Activated effector memory CD4-positive, alpha-beta T cell treated with Interleukin-2 at 50 U/mL for 16 hours (primary cell): ENCODE results near the gene SRGAP3.

Experiments
- DNase-seq: peaks from one replicate; pipeline ENCODE4 v3.0.0-alpha.2; 2020

SRGAP3 gene

DNA sequence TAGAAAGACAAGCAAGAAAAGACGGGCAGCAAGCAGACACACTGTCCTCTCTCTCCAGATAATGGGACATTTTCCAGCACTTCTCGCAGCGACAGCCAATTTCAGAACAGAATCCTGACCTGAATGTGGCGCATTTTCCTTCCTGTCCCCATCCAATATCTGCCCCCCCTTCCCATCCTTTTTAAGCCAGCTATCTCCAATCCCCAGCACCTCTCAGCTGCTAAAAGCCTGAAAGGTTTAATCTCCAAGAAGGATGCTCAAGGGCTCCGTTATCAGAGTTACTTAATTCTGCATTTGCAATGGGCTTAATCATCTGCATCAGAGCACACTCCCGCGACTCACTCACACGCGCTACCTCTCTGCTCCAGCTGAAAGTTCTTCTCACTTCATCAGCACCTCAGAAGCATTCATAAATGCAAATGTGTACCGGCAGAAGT is 50.5 kb downstream of the SRGAP3 start:
- DNase-seq, result no peak

DNA sequence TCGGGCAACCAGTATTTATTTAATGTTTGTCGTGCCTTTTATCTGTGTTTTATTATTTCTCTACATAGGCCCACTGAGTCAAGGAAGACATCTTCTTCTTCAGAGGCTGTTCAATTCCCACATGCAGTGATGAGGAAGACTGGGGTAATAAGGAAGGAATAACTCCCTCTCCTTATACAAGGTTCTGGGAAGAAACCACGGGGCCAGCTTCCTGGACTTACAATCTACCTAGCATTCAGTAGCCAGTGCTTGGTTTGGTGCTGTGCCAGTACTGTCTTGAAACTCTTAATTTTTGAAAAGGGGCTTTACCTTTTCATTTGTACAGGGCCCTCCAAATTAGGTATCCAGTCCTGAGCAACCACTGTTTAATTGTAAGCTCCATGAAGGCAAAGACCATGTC is 51.2 kb downstream of the SRGAP3 start:
- no peak for DNase-seq

DNA sequence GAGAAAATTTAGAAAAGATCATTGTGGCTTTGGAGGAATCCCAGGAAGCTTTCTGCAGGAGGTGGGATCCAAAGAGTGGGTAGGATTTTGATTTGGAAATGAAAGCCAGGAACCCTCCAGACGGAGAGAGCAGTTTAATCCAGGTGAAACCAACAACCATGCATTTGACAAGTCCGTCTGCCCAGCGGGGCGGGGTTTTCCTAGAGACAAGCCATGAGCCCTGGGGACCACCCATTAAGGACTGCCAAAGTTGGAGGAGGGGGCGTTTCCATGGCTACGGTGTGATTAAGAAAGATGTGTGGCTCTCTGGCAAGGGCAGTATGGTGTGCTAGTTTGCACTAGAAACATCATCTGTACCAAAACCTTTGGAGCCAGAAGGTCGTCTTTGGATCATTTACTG is 53.4 kb downstream of the SRGAP3 start:
- no peak for DNase-seq

DNA sequence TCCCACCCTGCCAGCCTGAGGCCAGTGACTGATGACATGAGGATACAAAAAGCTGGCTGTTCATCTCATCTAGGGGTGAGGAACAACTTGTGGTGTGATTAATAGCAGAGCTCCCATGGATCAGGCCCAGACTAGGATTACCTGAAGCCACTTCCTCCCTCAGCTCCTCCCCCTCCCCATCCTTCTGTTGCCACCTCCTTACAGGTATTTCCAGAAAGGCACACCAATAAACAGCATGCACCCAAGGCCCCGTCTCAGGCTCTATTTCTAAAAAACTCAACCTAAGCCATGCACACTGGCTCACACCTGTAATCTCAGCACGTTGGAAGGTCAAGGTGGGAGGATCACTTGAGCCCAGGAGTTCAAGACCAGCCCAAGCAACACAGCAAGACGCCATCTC is 54.1 kb downstream of the SRGAP3 start:
- DNase-seq, result no peak

DNA sequence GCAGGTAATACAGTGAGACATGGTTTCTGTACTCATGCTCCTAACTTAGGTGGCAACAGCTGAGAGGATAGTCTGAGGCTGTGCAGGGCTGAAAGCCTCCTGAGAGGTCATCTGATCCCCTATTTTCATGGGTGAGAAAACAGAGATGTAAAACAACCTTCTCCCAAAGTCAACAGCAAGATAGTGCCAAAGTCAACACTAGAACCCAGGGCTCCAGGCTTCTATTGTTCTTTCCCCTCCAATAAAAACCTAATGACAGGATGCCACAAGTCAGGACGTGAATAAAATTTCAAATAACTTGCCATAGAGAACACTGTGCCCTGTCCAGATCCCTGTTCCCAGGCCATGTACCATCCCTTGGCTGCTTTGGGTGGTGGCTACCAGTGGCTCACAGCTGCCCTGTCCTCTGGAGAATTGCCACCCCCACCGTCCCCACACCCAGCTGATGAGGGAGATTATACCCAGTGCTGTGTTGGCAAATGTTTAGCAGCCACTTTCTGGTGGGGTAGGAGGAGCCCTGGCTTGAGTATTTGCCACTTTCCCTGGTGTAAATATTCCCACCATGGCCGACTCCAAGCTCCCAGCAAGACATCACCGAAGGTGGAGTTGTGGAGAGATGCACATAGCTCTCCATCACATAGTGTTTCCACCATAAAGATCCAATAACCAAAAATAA is 54.8 kb downstream of the SRGAP3 start:
- no peak for DNase-seq

DNA sequence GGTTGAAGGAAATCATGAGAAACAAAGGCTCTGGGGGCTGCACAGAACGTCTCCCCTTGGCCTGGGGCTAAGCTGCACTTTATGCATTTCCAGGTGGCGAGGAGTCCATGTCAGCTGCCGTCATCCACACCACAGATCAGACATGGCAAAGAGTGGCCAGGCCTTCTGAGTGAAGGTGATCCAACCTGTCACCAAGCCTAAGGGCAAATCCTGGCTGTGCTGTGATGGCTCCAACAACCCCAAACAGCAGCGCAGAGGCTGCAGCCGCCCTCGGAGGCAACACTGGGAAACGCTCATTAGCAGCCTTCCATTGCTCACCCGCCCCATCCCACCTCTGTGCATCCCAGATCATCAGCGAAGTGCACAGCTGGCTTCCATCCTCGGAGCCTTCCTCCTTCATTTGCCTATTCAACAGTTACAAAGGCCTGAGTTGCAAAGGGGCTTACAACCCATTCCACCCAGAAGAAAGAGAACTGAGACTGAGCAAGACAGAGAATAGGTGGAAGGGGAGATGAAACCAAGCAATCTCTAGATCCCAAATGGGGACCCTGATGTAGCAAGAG is 55.7 kb downstream of the SRGAP3 start:
- no peak for DNase-seq

DNA sequence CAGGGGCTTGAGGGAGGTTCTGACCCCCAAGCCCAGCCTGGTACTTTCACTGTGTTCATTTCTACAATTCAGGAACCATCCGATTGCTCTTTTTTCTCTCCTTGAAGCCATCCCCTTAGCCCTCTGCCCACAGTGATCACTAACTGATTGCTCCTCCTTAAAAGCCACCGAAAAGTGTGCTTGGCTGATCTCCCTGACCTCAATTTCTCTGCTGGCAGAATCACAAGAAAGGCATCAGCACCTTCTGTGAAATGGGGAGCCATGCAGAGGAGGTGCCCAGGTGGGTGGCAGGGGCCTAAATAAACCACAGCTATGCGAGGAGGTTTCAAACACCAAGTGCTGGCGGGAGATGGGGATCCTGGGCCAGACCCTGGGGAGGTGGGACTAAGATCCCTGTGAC is 56.2 kb downstream of the SRGAP3 start:
- DNase-seq, result no peak

DNA sequence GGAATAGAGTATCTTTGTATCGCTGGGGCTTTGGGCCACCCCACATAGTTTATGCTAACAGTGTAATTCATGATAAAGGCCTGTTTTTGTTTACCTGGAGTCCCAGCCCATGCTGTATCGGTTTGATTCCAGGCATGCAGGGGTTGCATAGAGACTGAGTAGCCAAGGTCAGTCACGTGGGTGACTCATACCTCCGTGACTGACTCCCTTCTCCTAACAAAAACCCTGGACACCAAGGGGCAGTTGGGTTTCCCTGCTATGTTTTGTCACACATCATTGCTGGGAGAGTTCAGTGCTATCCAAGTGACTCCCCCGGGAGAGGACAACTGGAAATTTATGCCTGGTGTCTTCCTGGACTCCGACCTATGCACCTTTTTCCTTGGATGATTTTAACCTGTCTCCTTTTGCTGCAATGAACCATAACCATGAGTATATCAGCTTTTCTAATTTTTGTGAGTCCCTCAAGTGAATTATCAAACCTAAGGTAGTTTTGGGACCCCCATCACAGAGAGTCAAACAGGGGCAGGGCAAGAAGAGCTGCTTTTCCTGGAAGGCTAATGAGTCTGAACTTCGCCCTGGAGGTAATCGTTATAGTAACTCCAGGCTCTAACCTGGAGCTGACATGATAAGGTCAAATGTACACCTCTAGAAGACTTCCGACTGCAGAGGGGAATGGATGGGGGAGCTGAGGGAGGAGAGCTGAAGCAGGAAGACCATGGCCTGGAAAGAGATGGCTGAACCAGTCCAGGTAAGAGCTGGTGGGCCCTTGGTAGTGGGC is 57.0 kb downstream of the SRGAP3 start:
- no peak for DNase-seq

DNA sequence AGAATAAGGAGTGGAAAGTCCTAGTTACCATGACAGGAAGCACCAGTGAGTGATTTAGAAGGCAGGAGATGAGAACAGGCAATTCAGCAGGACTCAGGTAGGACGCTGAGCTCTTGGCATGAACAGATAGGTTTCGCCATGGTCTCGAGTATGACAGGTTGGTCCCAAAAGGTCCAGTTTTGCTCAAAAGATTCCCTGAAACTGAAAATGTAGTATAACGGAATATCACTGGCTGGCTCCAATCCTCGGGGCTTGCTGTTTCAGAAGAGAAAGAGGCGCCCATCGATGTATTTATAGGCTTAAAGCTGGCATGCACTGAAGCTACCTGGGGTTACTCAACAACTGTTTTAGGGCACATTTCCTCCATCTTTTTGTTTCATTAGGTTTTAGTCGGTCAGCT is 59.2 kb downstream of the SRGAP3 start:
- DNase-seq, result no peak

DNA sequence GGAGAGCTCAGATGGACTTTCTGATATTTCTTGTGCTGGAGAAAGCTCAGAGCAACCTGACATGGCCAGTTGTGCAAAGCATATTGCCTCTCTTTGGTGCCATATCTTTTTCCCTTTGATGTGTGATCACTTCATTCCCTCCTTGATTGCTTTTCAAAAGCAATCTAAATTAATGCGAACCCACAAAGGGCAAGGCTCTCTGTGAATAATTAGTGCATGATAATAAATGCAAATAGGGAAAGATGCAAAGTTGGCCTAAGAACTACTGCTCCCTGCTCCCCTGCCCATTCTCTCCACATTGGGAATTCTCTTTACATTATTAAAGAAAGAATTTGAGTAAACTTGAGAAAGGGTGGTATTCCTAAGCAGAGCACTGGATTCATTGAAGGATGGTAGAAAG is 60.9 kb downstream of the SRGAP3 start:
- no peak for DNase-seq

DNA sequence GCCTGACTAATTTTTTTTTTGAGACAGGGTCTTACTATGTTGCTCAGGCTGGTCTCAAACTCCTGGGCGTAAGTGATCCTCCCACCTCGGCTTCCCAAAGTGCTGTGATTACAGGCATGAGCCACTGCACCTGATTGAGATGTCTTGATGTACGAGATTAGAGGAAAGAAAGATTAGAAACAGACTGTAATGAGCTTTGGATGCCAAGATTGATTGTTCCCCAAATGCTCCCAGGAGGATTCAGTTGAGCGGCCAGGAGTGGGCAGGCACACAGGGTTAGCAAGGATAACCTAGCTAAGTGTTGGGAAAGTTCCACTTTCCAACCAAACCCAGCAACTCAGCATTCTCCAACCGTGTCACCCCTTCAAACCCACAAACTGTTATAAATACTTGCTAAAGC is 63.7 kb downstream of the SRGAP3 start:
- no peak for DNase-seq

DNA sequence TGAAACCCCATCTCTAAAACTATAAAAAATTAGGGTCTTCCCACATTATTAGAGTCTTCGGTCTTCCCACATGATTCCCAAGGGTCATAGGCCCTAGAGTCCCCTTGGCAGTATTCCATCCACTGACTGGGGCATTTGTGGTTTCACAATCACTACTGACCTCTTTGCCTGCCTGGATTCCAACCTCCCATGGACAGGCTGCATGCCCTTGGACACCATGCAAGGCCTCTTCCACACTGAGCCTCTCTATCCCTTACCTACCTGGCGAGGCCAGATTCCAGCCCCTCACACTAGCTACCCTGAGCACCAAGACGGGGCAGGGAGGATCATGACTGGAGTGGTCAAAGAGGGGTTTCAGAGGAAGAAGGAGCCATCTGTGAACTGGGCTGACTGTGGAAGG is 64.4 kb downstream of the SRGAP3 start:
- no peak for DNase-seq

DNA sequence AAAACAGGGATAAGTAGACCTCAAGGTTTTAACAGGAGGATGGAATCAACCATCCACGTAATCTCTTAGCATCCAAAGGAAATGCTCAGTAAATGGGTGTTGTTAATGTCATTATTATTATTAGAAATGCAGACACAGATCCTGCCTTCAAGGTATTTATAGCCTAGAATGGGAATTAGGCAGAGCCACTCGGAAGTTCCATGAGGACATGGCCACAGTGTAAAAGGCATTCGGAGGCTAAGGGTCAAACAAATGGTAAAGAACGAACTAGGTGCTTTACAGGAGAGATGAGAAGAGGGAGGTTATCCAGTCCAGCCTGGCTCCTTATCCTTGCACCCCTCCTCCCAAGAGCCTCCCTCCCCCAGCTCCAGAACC is 65.0 kb downstream of the SRGAP3 start:
- no peak for DNase-seq

DNA sequence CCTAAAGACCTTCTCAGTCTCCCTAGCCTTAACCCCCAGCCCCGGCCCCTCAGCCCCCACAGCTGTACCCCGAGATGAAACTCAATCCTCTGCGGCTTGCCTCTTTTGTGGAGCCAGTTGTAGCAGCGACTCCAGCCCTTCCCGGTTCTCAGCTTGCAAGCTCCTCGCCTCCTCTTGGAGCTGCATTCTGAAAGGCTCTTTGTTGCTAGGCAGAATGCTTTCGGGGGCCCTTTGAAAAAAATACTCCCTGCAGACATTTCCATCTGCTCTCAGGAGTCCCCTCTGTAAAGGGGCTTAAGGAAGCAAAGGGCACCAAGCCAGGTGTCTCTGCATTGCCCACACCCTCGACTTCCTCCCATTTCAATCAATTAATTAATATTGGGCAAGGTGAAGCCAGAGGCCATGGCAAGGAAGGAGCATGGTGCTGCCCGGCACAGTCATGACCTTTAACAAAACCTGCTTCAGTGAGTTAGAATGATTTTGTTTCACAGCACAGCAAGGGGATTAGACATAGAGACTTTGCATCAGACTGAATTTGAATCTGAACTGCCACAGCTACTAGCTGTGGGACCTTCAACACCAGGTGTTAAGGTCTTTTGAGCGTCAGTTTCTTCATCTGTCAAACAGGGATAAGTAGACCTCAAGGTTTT is 65.5 kb downstream of the SRGAP3 start:
- DNase-seq, result no peak

DNA sequence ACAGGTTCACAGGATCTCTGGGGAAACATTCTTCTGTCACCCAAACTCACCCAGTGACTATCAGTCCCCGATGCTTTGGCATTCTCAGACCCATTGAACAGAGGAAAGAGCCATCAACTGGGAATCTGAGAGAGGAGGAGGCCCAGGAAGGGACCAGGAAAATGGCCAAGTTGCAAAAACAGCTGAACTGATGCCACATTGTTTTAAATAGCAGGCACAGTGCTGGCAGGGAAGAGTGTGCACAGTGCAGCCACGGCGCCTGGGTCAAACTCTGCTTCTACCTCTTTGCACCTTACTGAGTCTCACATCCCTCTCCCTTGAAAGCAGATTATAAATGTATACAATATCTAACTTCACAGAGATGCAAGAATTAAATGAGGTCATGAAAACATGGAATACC is 66.4 kb downstream of the SRGAP3 start:
- no peak for DNase-seq

DNA sequence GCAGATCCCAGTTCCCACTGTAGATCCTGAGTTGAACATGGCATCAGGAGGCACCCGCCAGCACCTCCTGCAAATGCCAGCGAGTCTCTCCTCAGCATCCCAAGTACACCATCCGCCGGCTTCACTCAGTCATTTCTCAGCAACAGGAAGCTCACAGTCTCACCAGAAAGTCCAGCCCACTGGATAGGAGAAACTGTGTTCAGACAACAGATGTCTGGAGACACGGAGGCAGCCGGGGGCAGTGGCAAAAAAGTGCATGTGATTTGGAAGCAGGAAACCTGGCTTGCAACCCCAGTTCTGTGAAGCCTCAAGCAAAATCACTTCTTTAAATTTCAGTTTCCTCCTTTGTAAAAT is 68.7 kb downstream of the SRGAP3 start:
- DNase-seq, result no peak

DNA sequence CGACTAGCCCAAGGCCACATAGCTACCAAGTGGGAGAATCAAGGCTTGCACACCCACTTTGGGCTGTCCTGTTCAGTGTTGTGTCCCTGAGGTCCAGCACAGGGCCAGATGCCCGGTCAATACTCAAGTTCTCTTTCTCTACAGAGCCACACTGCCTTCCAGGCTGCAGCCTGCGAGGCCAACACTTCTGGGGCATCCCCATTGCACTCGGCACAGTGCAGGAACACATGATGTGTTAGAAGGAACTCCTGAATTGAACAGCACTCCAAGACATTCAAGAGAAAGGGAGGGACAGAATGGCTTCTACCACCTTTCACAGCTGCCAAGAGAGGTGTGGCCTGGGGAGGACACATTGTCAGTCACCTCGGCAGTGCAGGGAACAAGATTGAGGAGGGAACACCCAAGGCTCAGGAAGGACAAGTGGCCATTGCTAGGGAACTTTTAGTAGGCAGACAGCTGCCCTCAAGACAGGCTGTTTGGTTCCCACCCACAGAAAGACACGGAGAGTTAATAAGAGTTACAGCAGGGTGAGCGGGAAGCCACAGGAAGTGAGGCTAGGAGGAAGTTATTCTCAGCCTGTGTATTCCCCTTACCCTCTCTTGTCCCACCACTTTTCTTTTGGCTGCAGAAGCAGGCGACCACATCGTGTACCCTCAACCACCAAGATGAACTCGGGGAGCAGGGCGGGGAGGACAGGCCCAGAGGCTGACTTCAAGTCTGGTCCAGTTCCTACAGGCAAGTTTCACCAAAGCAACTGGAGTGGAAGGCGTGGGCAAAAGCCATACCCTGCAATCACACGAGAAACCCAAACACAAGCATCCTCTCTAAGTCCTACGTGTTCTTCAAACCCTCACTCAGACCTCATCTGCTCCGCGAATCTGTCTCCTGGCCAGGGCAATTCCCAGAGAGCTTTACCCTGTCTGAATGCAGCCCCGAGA is 69.4 kb downstream of the SRGAP3 start:
- no peak for DNase-seq

DNA sequence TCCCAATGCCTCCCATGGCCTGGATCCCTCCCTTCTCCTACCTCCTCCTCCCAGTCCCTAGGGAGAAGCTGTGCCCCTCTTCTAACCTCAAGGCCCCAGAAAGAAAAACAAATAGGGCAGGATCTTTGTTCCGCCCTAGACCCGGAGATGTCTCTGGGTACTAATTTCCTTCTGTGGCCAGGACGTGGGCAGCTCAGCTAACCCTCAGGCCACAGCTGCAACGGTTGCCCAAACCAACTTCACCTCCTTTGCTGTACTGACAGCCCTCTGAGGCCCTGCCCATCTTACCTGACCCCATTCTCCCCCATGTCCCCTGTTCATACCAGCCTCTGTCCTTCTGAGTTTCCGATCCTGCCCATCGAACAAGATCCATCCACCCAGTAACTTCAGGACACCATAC is 70.7 kb downstream of the SRGAP3 start:
- no peak for DNase-seq

DNA sequence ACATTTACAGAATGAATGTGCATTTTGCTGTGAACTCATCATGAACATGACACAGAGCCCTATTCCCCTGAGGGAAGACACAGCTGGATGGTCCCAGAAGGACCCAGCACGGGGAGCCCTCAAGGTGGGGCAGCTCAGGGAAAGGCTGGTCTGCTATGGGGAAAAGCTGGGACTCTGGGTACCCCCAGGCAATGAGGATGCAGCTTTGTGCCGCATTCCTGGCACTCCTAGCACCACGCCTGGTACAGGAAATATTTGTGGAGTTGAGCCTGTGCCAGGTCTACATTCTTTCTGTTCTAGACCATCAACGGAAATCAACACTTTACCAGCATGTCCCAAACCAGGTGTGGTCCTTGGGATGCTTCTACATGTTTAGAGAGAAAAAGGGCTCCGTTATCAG is 74.0 kb downstream of the SRGAP3 start:
- no peak for DNase-seq

DNA sequence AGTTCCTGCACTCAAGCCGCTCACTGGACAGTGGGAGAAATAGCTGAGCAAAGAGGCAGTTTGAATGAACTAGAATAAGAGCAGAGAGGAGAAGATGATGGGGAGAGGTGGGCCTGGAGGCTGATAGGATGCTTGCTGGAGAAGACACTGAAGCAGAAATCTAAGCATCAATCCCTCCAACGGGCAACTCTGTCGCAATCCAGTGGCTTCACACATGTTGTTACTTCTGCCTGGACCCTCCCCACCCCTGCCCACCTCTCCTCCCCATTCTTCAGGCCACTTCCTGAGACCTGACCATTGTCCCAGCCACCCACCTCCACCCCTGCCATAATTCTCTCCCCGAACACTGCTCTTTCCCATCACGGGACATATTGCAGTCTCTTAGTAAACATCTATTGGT is 76.0 kb downstream of the SRGAP3 start:
- DNase-seq, result no peak

DNA sequence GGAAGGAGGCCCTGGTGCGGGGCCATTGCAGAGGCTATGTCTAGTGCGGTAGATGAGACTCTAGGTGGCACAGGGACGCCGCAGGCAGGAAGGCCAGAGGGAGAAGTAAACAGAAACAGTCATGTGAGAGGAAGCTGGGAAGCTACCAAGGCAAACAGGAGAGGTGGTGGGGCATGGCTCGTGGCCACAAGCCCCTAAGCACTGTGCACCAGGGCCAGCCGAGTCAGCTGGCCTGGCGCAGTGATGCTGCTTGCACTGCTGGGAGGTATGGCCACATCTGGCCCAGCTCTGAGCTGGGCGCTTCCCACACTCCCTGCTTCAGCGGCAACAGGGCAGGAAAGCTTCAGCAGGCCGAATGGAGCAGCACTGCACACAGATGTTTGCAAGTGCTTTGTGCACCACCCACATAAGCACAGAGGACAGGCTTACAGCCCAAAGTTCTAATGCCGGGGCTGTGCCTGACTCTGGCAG is 76.6 kb downstream of the SRGAP3 start:
- no peak for DNase-seq

DNA sequence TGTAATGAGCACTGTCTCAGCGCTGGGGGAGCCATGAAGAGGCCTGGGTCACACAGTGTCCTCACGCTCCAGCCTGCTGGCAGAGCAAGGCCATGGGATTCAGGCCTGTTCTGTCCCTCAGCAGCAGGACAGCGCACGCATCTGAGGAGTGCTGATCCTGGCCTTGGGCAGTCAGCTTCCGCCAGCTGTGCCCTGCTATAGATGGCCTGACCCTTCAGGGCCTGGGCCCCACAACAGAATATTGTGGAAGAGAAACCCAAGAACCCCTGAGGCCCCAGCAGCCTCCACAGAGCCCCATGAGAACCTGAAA is 78.6 kb downstream of the SRGAP3 start:
- no peak for DNase-seq
